K562 (cell line): Measurements from ENCODE around the gene TULP3. TPM values are rescaled to one million over a fixed set of nuclear protein-coding genes. Genes with fewer than 3 reads are reported as not detected.

Experiments used
- ELF1 ChIP-seq: fragments of 200-800 bp; sonication (Bioruptor generic); IDR thresholded peaks from 2 replicates; pipeline ENCODE4 v1.6.1; 2016; ENCODE audit warnings: missing genetic modification characterization, missing compliant biosample characterization
- JUN ChIP-seq, 2 experiments: sonication (generic) in 1 of 2; formaldehyde crosslinking in 1 of 2; IDR thresholded peaks; 2 replicates each; pipeline versions ENCODE4 v1.6.1 to v1.8.0; 2012 to 2022; ENCODE audit warnings: borderline replicate concordance in 2 of 2, mild to moderate bottlenecking in 2 of 2, improper control_type of control experiment in 1 of 2, low read depth in 1 of 2, low read length in 1 of 2, missing genetic modification reagents in 1 of 2
- PHF8 ChIP-seq: fragments of 200-600 bp; sonication (generic); IDR thresholded peaks from 2 replicates; pipeline ENCODE4 v1.6.1; 2012; ENCODE audit warnings: mixed run types, mild to moderate bottlenecking, inconsistent platforms, low read length, moderate library complexity, borderline replicate concordance
- SRSF7 ChIP-seq: fragments of 200-400 bp; formaldehyde crosslinking; optimal IDR thresholded peaks from 2 replicates; pipeline ENCODE3; 2017; ENCODE audit warnings: mild to moderate bottlenecking, low read depth, low read length
- ZNF766 ChIP-seq: fragments of 200-800 bp; sonication (Bioruptor generic); conservative IDR thresholded peaks from 2 replicates; pipeline ENCODE4 v1.6.1; 2016; ENCODE audit warnings: missing genetic modification characterization, missing compliant biosample characterization
- polyA plus RNA-seq, 8 experiments: library from polyadenylated mRNA; depleted of rRNA in 4 of 8; stranded (reverse) in 5 of 8; unstranded in 3 of 8; fragments of >200 nt; fragmentation: Nextera tagmentation in 2 of 8; fragmentation: Illumina TruSeq in 1 of 8; extraction: Ambion mirVana in 2 of 8; extraction: Trizol in 1 of 8; gene quantifications; 2 replicates each; pipeline versions ENCODE4 v1.2.1 to v1.2.3, GENCODE V29; 2011 to 2014; ENCODE audit warnings: inconsistent platforms in 1 of 8, missing spikeins in 1 of 8
- total RNA-seq, 7 experiments: library from RNA; depleted of rRNA in 6 of 7; stranded (reverse); fragments of >200 nt in 6 of 7; fragmentation: Illumina TruSeq in 2 of 7; extraction: Trizol in 2 of 7; gene quantifications; 2 replicates each; pipeline versions ENCODE4 v1.2.1 to v1.2.3, GENCODE V29; 2011 to 2021; ENCODE audit warnings: low replicate concordance in 1 of 7
- TF ChIP-seq, protein P1 (sequence below), 3 experiments: fragments of 200-800 bp in 1 of 3; fragments of 250-450 bp in 1 of 3; fragments of 450-650 bp in 1 of 3; sonication (Bioruptor Pico) in 1 of 3; sonication (Bioruptor generic) in 1 of 3; formaldehyde crosslinking in 1 of 3; IDR thresholded peaks; 2 replicates each; pipeline versions ENCODE4 v1.6.1 to v1.8.0; 2016 to 2022; ENCODE audit warnings: mild to moderate bottlenecking in 2 of 3, missing genetic modification characterization in 2 of 3, missing compliant biosample characterization in 1 of 3, moderate library complexity in 1 of 3

TULP3 gene
- total and polyA plus RNA-seq, 9 of the 15 experiments (the other 6 are each of a cell fraction or from before 2014, with no cell fraction given): 3.6 to 13.3 (median 7.3) TPM

DNA sequence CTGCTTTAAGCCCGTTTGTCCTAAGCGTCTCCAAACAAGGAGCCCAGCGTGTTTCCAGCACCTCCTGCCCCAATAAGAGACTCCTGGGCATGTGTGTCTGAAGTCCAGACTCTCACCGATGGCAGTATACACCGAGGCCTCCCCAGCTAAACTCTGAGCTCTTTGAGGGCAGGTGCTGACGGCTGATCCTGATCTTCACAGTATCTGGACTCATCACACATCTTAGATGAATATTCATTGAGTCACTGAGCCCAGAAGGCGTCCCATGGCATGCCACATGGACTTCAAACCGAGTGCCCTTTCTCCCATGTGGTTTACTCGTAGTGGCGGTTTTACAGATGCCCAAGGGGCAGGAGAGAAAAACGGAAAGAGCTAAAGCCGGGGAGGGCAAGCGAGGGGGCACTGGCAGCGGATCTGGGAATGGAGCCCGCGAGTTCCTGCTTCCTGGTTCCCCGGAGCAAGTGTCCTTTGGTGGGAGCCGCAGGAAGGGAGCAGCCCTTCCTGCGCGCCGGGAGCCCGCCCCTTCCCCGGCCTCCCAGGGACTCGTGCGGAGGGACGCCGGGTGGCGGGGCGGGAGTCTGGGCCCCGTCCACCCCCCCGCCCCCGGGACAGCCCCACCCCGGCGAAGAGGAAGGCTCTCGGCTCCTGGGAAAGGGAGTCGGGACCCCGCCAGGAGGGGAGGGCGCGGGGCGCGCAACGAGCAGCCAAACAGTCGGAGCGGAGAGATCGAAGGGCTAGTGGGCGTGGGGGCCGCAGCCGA, 67.9 kb downstream of the TULP3 start (continued):
- TF ChIP-seq, protein P1, sequence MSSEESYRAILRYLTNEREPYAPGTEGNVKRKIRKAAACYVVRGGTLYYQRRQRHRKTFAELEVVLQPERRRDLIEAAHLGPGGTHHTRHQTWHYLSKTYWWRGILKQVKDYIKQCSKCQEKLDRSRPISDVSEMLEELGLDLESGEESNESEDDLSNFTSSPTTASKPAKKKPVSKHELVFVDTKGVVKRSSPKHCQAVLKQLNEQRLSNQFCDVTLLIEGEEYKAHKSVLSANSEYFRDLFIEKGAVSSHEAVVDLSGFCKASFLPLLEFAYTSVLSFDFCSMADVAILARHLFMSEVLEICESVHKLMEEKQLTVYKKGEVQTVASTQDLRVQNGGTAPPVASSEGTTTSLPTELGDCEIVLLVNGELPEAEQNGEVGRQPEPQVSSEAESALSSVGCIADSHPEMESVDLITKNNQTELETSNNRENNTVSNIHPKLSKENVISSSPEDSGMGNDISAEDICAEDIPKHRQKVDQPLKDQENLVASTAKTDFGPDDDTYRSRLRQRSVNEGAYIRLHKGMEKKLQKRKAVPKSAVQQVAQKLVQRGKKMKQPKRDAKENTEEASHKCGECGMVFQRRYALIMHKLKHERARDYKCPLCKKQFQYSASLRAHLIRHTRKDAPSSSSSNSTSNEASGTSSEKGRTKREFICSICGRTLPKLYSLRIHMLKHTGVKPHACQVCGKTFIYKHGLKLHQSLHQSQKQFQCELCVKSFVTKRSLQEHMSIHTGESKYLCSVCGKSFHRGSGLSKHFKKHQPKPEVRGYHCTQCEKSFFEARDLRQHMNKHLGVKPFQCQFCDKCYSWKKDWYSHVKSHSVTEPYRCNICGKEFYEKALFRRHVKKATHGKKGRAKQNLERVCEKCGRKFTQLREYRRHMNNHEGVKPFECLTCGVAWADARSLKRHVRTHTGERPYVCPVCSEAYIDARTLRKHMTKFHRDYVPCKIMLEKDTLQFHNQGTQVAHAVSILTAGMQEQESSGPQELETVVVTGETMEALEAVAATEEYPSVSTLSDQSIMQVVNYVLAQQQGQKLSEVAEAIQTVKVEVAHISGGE (CRISPR knock-in tag; IDR thresholded peaks at IDR 0.05): peak in 1 of 3 experiments; percentile 33; a peak in 1 of 6 replicates
- TF ChIP-seq JUN (IDR thresholded peaks at IDR 0.05; ENCODE audit: borderline replicate concordance, low read depth, low read length) (no peak), JUN (CRISPR knock-in tag; IDR thresholded peaks at IDR 0.05; ENCODE audit: borderline replicate concordance) (no peak), ELF1 (tag) (peak; percentile 37; the same call in 1 of the 2 replicates), PHF8 (peak; percentile 42; the same call in 1 of the 2 replicates), ZNF766 (CRISPR knock-in tag) (no peak), SRSF7 (no peak)
